Activated CD8-positive, alpha-beta memory T cell treated with anti-CD3 and anti-CD28 coated beads, Interleukin-2, amount 50 U/mL, for 1 hour (primary cell): ENCODE data around the gene MEG3.

Source experiments
- DNase-seq: peaks from one replicate; pipeline ENCODE4 v3.0.0-alpha.2; 2020; ENCODE audit errors: extremely low read depth

Gene MEG3

DNA sequence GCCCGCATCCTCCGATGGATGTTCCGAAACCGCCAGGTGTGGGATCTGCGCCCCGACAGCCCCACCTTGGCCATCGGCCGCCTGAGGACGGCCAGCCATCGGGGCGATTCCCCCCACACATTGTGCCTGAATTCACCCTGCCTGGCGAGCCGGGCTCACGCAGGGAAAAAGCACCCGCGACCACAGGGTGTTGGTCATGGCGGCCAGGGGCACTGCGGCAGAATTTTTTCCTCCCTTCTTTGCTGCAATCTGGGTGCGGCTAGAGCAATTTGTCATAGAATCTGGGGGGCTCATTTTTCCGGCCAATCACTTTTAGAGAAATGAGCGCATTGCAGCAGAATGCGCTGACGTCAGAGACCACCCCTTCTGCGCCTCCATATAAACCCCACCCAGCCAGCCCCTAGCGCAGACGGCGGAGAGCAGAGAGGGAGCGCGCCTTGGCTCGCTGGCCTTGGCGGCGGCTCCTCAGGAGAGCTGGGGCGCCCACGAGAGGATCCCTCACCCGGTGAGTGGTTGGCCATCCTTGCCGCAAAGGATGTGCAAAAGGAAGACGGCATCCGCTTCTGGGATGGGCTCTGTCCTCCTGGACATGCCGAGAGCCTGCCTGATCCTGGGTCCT lies at the start of gene MEG3:
MEG3 (plus strand) TSS at position 406 of the 619 bp plus-strand sequence.
- DNase-seq = no peak

GRCh38 chr14:100776681-100777365 lies 49.1 kb upstream of the MEG3 start:
- DNase-seq = no peak

GRCh38 chr14:100777366-100777817 lies 48.5 kb upstream of the MEG3 start:
- no peak for DNase-seq

DNA sequence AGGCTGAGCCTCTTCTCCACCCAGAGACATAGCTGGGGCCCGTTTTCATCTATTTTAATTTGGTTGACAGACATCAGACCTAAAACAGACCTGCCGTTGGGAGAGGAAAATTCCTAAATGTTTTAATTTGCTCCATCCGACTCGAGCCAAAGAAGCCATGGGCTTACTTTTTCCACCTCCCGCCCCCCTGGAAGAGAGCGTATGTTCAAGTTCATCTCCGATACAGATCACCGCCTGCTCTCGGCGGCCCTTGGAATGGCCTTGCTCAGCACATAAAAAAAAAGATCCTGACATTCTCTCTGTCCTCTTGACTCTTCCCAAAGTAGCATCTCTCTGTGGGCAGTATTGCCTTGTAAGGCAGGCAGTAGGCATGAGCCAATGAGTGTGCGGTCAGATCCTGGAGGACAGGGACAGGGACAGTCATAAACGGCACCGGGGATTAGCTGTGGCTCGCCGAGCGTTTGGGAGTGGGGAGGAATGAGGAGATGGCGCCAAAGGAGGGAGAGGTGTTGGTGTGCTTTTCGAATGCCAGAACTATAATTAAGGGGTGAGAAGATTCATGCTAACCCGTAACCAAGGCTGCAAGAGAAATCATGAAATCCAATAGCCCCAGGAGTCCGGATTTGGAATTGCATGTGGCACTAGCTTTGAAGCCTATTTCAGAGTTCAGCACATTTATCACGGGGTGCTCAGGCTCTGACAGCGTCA lies 47.9 kb upstream of the MEG3 start:
- no peak for DNase-seq

- no peak for DNase-seq
These were observed 47.4 kb upstream of the MEG3 start for GRCh38 chr14:100778526-100778882.

DNA sequence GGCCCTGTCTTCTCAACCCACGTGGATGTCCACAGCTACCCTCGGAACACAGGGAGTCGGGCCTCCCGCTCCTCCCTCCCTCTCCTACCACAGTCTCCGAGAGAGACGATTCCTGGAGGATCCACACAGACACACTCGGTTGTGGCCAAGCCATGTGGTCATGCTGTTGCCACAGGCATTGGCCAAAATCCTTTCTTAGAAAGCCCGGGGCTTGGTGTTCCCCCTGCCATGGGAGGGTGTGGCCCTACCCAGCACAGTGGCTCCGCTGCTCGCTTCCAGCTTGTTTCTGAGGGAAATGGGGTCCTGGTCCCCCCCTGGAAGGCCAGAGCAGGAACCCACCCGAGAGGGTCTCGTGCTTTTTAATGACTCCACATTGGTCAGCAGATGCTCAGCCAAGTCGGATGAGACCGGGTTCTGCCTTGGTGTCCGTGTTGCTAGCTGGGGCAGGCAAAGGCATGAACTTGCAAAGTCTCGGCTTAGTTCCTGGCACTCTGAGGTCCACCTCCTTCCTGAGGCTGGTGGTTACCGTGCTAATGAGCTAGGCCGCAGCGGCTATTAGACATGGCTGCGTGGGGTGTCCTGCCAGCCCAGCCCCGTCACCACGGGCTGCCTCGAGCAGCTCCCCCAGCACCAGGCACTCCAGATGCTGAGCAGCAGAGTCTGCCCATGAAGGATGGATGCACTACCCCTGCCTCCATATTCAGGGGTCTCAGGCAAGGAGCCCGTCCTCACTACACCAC lies 46.8 kb upstream of the MEG3 start:
- DNase-seq = no peak

GRCh38 chr14:100779691-100780080 lies 46.2 kb upstream of the MEG3 start:
- no peak for DNase-seq

DNA sequence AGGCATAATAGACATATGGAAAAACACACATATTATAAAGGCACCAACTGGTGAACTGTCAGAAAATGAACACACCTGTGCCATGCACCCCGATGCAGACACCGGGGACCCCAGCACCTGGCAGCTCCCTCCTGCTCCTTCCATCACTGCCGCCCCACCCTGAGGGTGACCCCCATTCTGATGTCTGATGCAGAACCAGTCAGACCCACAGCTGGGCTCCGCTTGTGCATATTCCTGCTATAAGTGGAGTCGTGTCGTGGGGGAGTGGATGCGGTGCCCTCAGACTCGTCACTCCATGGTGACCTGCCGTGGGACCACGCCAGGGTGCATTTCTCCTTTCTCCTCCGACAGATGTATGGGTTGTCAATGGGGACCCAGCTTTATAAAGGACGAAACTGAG lies 45.7 kb upstream of the MEG3 start:
- DNase-seq = no peak

- DNase-seq = no peak
These were observed 45.1 kb upstream of the MEG3 start for GRCh38 chr14:100780646-100781355.

DNA sequence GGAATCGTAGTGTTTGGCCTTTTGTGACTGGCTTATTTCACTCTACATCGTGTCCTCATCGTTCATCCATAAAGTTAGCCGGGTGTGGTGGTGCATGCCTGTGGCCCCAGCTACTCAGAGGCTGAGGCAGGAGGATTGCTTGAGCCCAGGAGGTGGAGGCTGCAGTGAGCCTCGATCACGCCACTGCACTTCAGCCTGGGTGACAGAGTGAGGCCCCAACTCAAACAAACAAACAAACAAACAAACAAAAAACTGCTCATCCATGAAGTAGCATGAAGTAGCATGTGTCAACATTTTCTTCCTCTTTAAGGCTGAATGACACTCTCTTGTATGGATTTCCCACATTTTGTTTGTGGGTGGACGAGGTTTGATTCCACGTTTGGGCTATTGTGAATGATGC lies 44.0 kb upstream of the MEG3 start:
- no peak for DNase-seq

- no peak for DNase-seq
These were observed 43.2 kb upstream of the MEG3 start for GRCh38 chr14:100782516-100783320.

DNA sequence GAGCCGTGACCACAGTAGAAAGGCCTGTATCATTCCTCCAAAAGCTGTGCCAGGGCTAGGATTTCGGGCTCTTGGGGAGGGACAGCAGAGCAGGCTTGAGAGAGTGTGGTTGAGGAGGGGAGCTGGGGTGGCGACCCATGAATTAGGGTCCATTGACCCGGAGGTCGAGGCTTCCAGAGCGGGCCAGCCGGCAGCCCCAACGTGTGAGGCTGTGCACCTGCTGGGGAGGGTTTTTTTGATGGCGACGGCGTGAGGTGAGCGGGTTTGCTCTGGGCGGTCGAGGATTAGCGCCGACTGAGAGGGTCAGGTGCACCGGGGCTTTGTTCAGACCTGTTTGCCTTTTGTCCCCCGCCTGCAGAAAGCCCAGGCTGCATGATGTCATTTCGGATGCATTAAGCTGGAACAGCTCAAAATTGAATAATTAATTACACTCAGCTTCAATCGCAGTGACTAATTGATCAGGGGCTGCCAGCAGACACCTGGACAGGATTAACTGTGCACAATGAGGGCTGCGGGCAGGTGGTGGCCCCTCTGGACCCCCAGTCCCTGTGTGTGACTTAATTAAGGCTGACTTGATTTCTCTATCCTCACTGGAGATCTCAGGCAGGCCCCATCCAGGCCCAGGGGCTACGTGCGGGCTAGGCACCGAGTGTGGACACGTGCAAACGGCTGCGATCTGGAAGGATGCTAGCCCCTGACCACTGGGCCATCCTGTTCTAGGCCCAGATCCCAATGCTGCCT lies 42.1 kb upstream of the MEG3 start:
- DNase-seq = no peak

DNA sequence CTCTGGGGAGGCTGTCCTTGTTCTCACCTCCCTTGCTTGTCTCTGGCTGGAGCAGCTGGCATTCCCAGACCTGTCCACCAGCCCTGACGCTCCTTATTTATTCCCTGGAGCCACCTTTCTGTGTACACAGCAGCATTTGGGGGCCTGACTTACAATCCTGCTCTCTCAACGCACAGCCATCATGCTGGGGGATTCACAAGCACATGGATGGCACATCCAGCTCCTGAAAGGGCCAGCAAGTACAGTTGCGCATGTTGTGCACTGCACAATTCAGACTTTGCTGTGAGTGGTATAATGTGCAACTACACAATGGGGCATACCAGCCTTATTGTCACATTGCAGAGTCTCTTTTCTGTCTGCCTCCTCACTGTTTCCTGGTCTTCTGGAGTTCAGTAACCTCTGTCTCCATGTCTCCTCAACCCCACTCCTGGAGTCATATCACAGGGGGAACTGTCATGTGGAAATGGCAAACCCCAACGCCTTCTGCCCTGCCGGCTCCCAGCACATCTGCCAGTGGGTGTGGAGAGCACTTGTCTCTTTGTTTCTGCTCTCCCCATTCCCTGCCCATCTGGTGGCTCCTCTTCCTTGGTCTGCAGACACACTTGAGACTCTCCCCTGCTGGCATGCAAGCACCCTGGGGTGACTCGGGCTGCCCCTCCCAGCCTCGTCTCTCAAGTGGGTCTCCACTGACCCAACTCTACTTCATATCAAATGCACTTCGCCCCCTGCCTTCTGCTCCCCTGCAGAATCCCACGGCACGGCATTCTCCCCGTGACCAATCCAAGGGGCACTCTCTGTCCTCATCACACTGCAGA lies 41.2 kb upstream of the MEG3 start:
- DNase-seq = no peak

DNA sequence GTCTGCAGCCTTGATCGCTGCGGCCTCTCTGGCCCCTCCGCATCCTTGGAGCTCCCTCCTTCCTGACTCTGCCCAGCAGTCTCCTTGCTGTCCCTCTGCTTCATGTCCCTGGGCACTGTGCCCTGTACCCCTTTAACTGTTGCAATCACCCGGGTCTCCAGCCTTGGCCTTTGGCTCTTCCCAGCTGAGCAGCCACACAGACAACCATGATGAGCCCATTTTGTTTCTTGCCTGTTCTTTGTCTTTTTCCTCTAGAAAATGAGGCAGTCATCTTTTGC lies 40.6 kb upstream of the MEG3 start:
- DNase-seq = no peak

DNA sequence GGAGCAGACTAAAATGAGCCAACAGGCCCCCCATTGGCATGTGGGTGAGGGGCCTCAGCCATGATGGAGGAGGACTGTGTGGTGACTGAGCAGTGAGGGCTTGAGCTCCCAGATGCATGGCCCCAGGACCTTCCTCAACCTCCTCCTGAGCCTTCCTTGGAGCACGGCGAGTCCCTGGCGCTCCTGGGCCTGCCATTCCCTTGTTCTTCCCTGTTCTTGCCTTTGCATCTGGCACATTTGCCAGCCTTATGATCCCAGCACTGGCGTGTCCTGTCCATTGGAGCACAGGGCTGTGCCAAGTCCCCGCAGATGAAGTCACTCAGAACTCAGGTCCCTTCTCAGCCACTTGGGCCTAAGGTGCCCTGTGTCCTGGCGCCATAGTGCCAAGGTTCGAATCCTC lies 40.3 kb upstream of the MEG3 start:
- no peak for DNase-seq

- DNase-seq = no peak
These were observed 39.8 kb upstream of the MEG3 start for GRCh38 chr14:100786131-100786530.

DNA sequence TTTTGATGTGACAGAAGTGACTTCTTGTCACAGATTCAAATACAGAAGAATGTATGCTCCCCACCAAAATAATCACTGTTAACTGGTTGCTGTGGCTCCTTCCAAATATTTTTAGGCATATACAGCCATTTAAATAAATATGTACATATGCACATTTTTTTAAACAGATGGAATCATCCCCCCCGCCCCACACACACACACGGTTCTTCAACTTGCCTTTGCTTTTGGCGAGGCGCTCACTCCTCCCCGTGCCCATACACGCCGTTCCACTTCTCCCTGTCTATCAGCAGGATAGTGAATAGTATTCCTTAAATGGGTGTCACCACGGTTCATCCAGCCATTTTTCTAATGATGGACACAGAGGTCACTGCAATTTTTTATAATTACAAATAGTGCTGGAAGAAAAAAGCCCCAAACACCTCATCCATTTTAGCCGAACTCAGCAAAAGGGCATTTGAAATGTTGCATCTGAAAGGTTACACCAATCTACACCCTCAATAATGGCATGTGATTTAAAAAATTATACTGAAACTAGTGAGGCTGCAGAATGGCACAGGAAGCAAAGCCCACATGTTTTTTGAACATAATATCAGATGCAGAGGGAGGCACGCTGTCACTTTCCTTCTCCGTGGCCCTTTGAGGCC lies 39.2 kb upstream of the MEG3 start:
- DNase-seq = no peak

DNA sequence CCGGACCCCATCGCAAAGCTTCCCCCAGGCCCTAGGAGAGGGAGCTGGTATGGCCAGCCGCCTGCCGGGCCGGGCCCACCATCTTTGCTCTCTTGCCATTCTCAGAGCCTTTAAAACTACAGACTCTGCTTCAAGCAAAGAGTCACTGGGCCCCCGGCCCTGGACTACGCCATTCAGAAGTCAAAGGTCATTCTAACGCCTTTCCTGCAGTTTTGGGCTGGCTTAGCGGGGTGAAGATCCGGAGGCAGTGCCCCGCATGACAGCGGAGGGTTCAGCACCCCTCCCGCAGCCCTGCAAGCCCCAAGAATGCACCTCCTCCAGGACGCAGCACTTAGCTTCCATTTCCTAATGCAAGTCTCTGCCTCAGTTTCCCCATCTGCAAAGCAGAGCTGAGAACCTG lies 38.3 kb upstream of the MEG3 start:
- no peak for DNase-seq

DNA sequence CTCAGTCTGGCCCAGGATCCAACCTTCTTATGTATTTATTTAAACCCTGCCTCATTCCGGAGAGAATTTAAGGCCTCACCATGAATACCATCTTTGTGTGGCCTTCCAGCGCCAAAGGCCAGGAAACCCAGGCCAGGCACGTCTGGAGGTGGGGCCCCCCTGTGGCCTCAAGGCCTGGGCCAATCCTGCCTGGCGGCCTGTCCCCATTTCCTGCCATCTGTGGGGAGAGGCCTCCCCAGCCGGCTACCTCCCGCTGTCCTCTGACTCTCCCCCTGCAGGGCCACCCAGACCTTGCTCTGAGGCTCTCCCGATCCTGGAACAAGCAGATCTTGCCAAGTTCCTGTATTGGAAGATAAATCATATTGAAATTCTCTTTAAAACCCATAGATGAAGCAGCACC lies 37.4 kb upstream of the MEG3 start:
- DNase-seq = no peak
